H1 (cell line): ENCODE data around the gene NEDD8. TPM values are rescaled to one million over a fixed set of nuclear protein-coding genes. Genes with fewer than 3 reads are reported as not detected.

Experiments
- CTCF ChIA-PET: fragments of 300-600 bp; sonication (Branson Sonifier 250); formaldehyde crosslinking; loops from one replicate; lab custom pipeline; 2021; ENCODE audit not compliant: partially characterized antibody; lab: Charles Lee
- POLR2A ChIA-PET: fragments of 300-600 bp; sonication (Branson Sonifier 250); formaldehyde crosslinking; loops from one replicate; lab custom pipeline; 2021; ENCODE audit warnings: inconsistent platforms; ENCODE audit not compliant: partially characterized antibody; lab: Charles Lee
- DNase-seq, 2 experiments: peaks; one replicate each; pipeline versions ENCODE4 v3.0.0 to v3.0.0-alpha.2; 2010 to 2022; ENCODE audit warnings: low spot score in 2 of 2, low read depth in 1 of 2, mixed read lengths in 1 of 2
- FAIRE-seq: peaks from 2 replicates; lab custom pipeline; 2011; peaks lifted over from hg19 to GRCh38; lab: Jason Lieb, UNC
- H2AFZ ChIP-seq: 2 replicates; pipeline ENCODE4 v1.8.1; 2012; ENCODE audit warnings: low read length, inconsistent platforms
- H2AK5ac ChIP-seq: 2 replicates; pipeline ENCODE4 v1.6.1; 2013; ENCODE audit warnings: low read depth, low read length
- H2BK120ac ChIP-seq: replicated peaks from 2 replicates; pipeline ENCODE3; 2013; ENCODE audit warnings: low read depth, low read length, inconsistent platforms
- H2BK12ac ChIP-seq: 2 replicates; pipeline ENCODE4 v1.6.1; 2013; ENCODE audit warnings: low read depth, low read length
- H2BK15ac ChIP-seq: 2 replicates; pipeline ENCODE4 v1.6.1; 2013; ENCODE audit warnings: low read length
- H2BK20ac ChIP-seq: 2 replicates; pipeline ENCODE4 v1.6.1; 2013; ENCODE audit warnings: low read length
- H2BK5ac ChIP-seq: 2 replicates; pipeline ENCODE4 v1.6.1; 2013; ENCODE audit warnings: low read depth, low read length
- H3K14ac ChIP-seq: 2 replicates; pipeline ENCODE4 v1.6.1; 2013; ENCODE audit warnings: inconsistent platforms; ENCODE audit not compliant: insufficient read length
- H3K18ac ChIP-seq: 2 replicates; pipeline ENCODE4 v1.6.1; 2013; ENCODE audit warnings: low read length; ENCODE audit errors: extremely low read depth
- H3K23ac ChIP-seq: 2 replicates; pipeline ENCODE4 v1.6.1; 2013; ENCODE audit warnings: inconsistent platforms; ENCODE audit not compliant: insufficient read length
- H3K23me2 ChIP-seq: 2 replicates; pipeline ENCODE4 v1.6.1; 2013; ENCODE audit warnings: low read depth, low read length
- H3K27ac ChIP-seq: 2 replicates; pipeline ENCODE4 v1.6.1; 2011; ENCODE audit warnings: low read depth, low read length, inconsistent platforms
- H3K27me3 ChIP-seq, 4 experiments: replicated peaks in 1 of 4; 1 replicate in 1 of 4; 2 replicates in 3 of 4; pipeline versions ENCODE4 v1.6.1 to v1.8.1; 2011 to 2013; ENCODE audit warnings: low read length in 3 of 4, mild to moderate bottlenecking in 3 of 4, inconsistent platforms in 2 of 4, mixed read lengths in 2 of 4, moderate library complexity in 1 of 4; ENCODE audit not compliant: control insufficient read depth in 3 of 4, insufficient read depth in 3 of 4; ENCODE audit errors: extremely low read depth in 1 of 4
- H3K36me3 ChIP-seq, 4 experiments: 2 replicates each; pipeline versions ENCODE4 v1.6.1 to v1.8.1; 2011 to 2013; ENCODE audit warnings: mild to moderate bottlenecking in 4 of 4, low read length in 3 of 4, moderate library complexity in 2 of 4, control low read depth in 1 of 4, inconsistent platforms in 1 of 4; ENCODE audit not compliant: insufficient read depth in 4 of 4, control insufficient read depth in 2 of 4
- H3K4ac ChIP-seq: replicated peaks from 2 replicates; pipeline ENCODE3; 2013; ENCODE audit warnings: low read length, low read depth, mixed read lengths, inconsistent platforms; ENCODE audit not compliant: insufficient read length
- H3K4me1 ChIP-seq, 4 experiments: replicated peaks in 1 of 4; 1 replicate in 1 of 4; 2 replicates in 3 of 4; pipeline versions ENCODE4 v1.6.1 to v1.8.1; 2011 to 2013; ENCODE audit warnings: low read length in 3 of 4, inconsistent platforms in 2 of 4, mixed read lengths in 1 of 4; ENCODE audit not compliant: insufficient read depth in 4 of 4, control insufficient read depth in 3 of 4
- H3K4me2 ChIP-seq, 2 experiments: 2 replicates each; pipeline versions ENCODE4 v1.6.1 to v1.8.1; 2011 to 2013; ENCODE audit warnings: low read depth in 2 of 2, low read length in 2 of 2, control low read depth in 1 of 2, inconsistent platforms in 1 of 2, mild to moderate bottlenecking in 1 of 2; ENCODE audit not compliant: insufficient read depth in 1 of 2
- H3K4me3 ChIP-seq, 4 experiments: fragments of 200-600, 300-600 bp in 1 of 4; sonication (generic), shearing (Covaris generic), sonication (Bioruptor Twin) in 1 of 4; 2 replicates each; pipeline versions ENCODE4 v1.5.1 to v1.8.1; 2011 to 2016; ENCODE audit warnings: low read length in 4 of 4, low read depth in 3 of 4, control low read depth in 2 of 4, inconsistent platforms in 2 of 4, mild to moderate bottlenecking in 2 of 4, mixed read lengths in 1 of 4, moderate library complexity in 1 of 4; ENCODE audit not compliant: insufficient read depth in 2 of 4; ENCODE audit errors: extremely low read depth in 1 of 4
- H3K56ac ChIP-seq: replicated peaks from 2 replicates; pipeline ENCODE3; 2013; ENCODE audit warnings: low read depth, mild to moderate bottlenecking, mixed read lengths, low read length, inconsistent platforms; ENCODE audit not compliant: insufficient read length
- H3K79me1 ChIP-seq: 2 replicates; pipeline ENCODE4 v1.6.1; 2013; ENCODE audit warnings: low read depth, low read length, control low read depth
- H3K79me2 ChIP-seq, 2 experiments: 2 replicates each; pipeline versions ENCODE4 v1.6.1 to v1.8.1; 2012 to 2013; ENCODE audit warnings: low read length in 2 of 2, mild to moderate bottlenecking in 2 of 2, inconsistent platforms in 1 of 2; ENCODE audit not compliant: insufficient read depth in 2 of 2, control insufficient read depth in 1 of 2
- H3K9ac ChIP-seq, 4 experiments: replicated peaks in 1 of 4; 1 replicate in 1 of 4; 2 replicates in 3 of 4; pipeline versions ENCODE4 v1.6.1 to v1.8.1; 2011 to 2013; ENCODE audit warnings: low read depth in 3 of 4, low read length in 3 of 4, control low read depth in 2 of 4, mild to moderate bottlenecking in 2 of 4, moderate library complexity in 2 of 4, inconsistent platforms in 1 of 4; ENCODE audit errors: extremely low read depth in 1 of 4
- H3K9me3 ChIP-seq, 2 experiments: 2 replicates each; pipeline versions ENCODE4 v1.6.1 to v1.8.1; 2012 to 2013; ENCODE audit warnings: mild to moderate bottlenecking in 2 of 2, moderate library complexity in 2 of 2, control low read depth in 1 of 2, inconsistent platforms in 1 of 2, low read depth in 1 of 2, low read length in 1 of 2, mixed read lengths in 1 of 2; ENCODE audit not compliant: insufficient read depth in 2 of 2
- H4K20me1 ChIP-seq, 2 experiments: replicated peaks in 1 of 2; 2 replicates each; pipeline versions ENCODE3 to v1.8.1; 2011 to 2013; ENCODE audit warnings: inconsistent platforms in 2 of 2, low read length in 2 of 2, mild to moderate bottlenecking in 1 of 2; ENCODE audit not compliant: insufficient read depth in 2 of 2, control insufficient read depth in 1 of 2
- H4K5ac ChIP-seq: 2 replicates; pipeline ENCODE4 v1.6.1; 2013; ENCODE audit warnings: low read length, low read depth, mixed read lengths, inconsistent platforms; ENCODE audit not compliant: insufficient read length
- H4K8ac ChIP-seq: 2 replicates; pipeline ENCODE4 v1.8.0; 2013; ENCODE audit warnings: mild to moderate bottlenecking, moderate library complexity, low read length, inconsistent platforms; ENCODE audit not compliant: insufficient read depth; ENCODE audit errors: extremely low read depth
- H4K91ac ChIP-seq: replicated peaks from 2 replicates; pipeline ENCODE3; 2013; ENCODE audit warnings: low read length, mixed read lengths, inconsistent platforms; ENCODE audit not compliant: insufficient read length
- BACH1 ChIP-seq: IDR thresholded peaks from 2 replicates; pipeline ENCODE4 v1.6.1; 2012; ENCODE audit warnings: low read length, improper control_type of control experiment
- JUND ChIP-seq: IDR thresholded peaks from 2 replicates; pipeline ENCODE4 v1.6.1; 2011; ENCODE audit warnings: mild to moderate bottlenecking, improper control_type of control experiment, low read length
- TAF7 ChIP-seq: optimal IDR thresholded peaks from 2 replicates; pipeline ENCODE3; 2011; ENCODE audit warnings: low read depth, mild to moderate bottlenecking, inconsistent platforms, low read length, moderate library complexity, borderline replicate concordance
- WGBS, 2 experiments: shearing (Covaris generic) in 1 of 2; methylation state at CpG; one replicate each; pipeline versions ENCODE4 v1.1.6 to v1.1.7; 2013 to 2015; ENCODE audit warnings: low lambda C conversion rate in 2 of 2, mixed read lengths in 2 of 2, inconsistent platforms in 1 of 2, low coverage in 1 of 2, missing lambda C conversion rate in 1 of 2; ENCODE audit not compliant: insufficient replicate concordance in 2 of 2, insufficient coverage in 1 of 2, insufficient read length in 1 of 2; ENCODE audit errors: extremely low coverage in 1 of 2, missing lambda C conversion rate in 1 of 2; 5-methylcytosine and 5-hydroxymethylcytosine counted together
- polyA plus RNA-seq, 7 experiments: library from polyadenylated mRNA; depleted of rRNA in 3 of 7; stranded (reverse) in 5 of 7; unstranded in 2 of 7; fragments of >200 nt in 5 of 7; fragments of 200-250 nt in 2 of 7; gene quantifications; 1 replicate in 5 of 7; 2 replicates in 1 of 7; 4 replicates in 1 of 7; pipeline versions ENCODE4 v1.2.1 to v1.2.3, GENCODE V29; 2011 to 2013; ENCODE audit warnings: missing spikeins in 2 of 7, mixed read lengths in 2 of 7
- total RNA-seq: library from RNA; stranded (reverse); fragmentation: NEBNext Ultra II Directional; extraction: Animal tissue kit (Norgen Biotek cat#: 25700); gene quantifications from 2 replicates; pipeline ENCODE4 v1.2.1, GENCODE V29; 2021
- TF ChIP-seq, protein P1 (sequence below): IDR thresholded peaks from 2 replicates; pipeline ENCODE4 v1.6.1; 2012; ENCODE audit warnings: low read length, inconsistent platforms

Gene NEDD8
- total and polyA plus RNA-seq, 2 of the 8 experiments (the other 6 are each of a cell fraction or from before 2014, with no cell fraction given): 253 to 317 TPM

DNA sequence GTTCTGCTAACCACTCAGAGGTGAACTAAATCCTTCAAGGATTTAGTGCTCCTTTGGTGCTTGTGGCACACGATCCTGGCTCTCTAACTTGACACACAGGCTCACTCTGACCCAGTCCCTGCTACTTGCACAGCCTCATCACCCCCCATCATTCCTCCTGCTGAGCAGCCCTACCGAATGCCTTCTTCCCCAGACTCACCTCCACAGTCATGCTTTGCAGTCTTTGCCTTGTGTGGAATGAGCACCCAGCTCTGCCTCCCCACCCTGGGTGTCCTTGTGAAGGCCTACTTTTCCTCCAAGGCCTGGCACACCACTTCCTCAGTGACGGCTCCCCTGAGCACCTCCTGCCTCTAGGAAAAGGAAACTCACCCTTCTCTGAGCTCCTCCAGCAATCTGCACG is 18.2 kb upstream of the NEDD8 start:
- Histone ChIP-seq H2BK12ac (no peak overlapping the region), H4K5ac (no peak overlapping the region), H3K79me2 (no peaks in the 10 kb centered on the region), H3K9me3 (no peaks in the 10 kb centered on the region), H2AK5ac (no peak overlapping the region), H3K56ac (no peak overlapping the region), H3K27ac (no peak overlapping the region), H3K79me1 (no peaks in the 10 kb centered on the region), H4K20me1 (no peaks in the 10 kb centered on the region), H3K27me3 (no peaks in the 10 kb centered on the region), H2BK20ac (no peak overlapping the region), H3K4me3 (no peak overlapping the region), H2BK120ac (no peak overlapping the region), H4K91ac (no peak overlapping the region), H3K4ac (no peak overlapping the region), H3K36me3 (no peaks in the 10 kb centered on the region), H2BK15ac (no peak overlapping the region), H3K9ac (no peak overlapping the region), H3K23me2 (no peaks in the 10 kb centered on the region), H3K4me1 (no peaks in the 10 kb centered on the region), H3K18ac (no peak overlapping the region), H3K4me2 (no peak overlapping the region), H2BK5ac (0 out of 2 replicates have a peak overlapping the region, but pooled peaks have one; percentile 30), H3K14ac (no peak overlapping the region), H2AFZ (no peak overlapping the region), H3K23ac (no peak overlapping the region), H4K8ac (no peak overlapping the region)
- FAIRE-seq: no peak
- ChIA-PET CTCF (interaction anchor here (1.4 to 6.0 kb wide), 7 partner anchors 12 to 58 kb away, joined by 4 to 63 read pairs (median 16); partner anchors contain the start of genes CIDEB, DHRS1, NOP9 and RABGGTA), POLR2A (interaction anchor here (0.6 to 4.5 kb wide), 5 partner anchors 9 to 49 kb away, joined by 3 to 26 read pairs (median 8); partner anchors contain the start of genes DHRS1, NOP9 and RABGGTA)
- DNase-seq: no peak
- WGBS, 2 experiments: 83% methylated on average over 4 of the region's 4 CpGs; no CpG with 5 or more reads in 1 of the 2 experiments
- no peak for TF ChIP-seq JUND
- TF ChIP-seq TAF7: no peak
- no peak for TF ChIP-seq BACH1
- TF ChIP-seq, protein P1, sequence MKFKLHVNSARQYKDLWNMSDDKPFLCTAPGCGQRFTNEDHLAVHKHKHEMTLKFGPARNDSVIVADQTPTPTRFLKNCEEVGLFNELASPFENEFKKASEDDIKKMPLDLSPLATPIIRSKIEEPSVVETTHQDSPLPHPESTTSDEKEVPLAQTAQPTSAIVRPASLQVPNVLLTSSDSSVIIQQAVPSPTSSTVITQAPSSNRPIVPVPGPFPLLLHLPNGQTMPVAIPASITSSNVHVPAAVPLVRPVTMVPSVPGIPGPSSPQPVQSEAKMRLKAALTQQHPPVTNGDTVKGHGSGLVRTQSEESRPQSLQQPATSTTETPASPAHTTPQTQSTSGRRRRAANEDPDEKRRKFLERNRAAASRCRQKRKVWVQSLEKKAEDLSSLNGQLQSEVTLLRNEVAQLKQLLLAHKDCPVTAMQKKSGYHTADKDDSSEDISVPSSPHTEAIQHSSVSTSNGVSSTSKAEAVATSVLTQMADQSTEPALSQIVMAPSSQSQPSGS: no peak
